GM12875 (cell line): ENCODE results near the gene SAYSD1.

Source experiments
- H3K4me3 ChIP-seq: one replicate; pipeline ENCODE4 v1.5.1; 2011; ENCODE audit warnings: low read depth, low read length, control low read depth
- TF ChIP-seq, protein P1 (sequence below): IDR thresholded peaks from 2 replicates; pipeline ENCODE4 v1.5.1; 2011; ENCODE audit warnings: low read depth, mild to moderate bottlenecking, control low read depth, inconsistent platforms, low read length, moderate library complexity, borderline replicate concordance; ENCODE audit not compliant: insufficient read depth

SAYSD1 gene, protein sequence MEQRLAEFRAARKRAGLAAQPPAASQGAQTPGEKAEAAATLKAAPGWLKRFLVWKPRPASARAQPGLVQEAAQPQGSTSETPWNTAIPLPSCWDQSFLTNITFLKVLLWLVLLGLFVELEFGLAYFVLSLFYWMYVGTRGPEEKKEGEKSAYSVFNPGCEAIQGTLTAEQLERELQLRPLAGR

DNA sequence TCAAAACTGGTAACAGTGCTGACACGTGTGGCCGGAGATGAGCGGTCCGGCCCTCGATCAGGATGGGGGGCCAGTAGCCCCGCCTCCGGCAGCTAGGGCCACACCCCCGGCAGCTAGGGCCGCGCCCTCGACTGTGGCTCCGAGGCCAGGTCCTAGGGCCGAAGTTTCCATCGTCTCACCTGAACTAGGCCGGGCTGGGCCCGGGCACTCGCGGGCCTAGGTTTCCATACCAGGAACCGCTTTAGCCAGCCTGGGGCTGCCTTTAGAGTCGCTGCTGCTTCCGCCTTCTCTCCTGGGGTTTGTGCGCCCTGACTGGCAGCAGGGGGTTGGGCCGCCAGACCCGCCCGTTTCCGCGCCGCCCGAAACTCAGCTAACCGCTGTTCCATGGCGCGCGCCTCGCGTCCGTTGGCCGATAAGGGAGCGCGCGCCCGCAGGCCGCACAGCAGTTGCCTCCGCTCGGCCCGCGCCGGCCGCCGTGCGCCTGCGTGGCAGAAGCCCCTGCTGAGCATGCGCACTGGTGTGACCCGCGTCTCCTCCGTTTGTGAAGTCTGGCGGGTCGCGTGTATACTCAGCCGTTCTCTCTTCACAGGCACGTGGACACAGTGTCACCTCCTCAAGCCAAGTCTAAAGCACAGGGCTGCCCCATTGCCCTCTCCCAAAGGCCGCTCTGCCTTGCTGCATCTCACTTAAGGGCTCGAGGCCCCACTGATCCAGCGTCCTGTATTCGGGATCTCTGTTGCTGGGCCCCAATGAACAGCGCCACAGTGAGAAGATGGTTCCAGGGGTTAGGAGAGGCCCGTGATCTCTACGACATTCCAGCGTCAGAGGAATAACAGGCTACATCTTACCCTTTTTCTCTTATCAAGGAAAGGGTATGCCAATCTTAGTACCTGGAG is at the start of gene SAYSD1:
TSS of gene SAYSD1 (minus strand) at position 483 of the 896 bp plus-strand sequence. CDS start at position 386, 97 bp downstream.
- TF ChIP-seq, protein P1, sequence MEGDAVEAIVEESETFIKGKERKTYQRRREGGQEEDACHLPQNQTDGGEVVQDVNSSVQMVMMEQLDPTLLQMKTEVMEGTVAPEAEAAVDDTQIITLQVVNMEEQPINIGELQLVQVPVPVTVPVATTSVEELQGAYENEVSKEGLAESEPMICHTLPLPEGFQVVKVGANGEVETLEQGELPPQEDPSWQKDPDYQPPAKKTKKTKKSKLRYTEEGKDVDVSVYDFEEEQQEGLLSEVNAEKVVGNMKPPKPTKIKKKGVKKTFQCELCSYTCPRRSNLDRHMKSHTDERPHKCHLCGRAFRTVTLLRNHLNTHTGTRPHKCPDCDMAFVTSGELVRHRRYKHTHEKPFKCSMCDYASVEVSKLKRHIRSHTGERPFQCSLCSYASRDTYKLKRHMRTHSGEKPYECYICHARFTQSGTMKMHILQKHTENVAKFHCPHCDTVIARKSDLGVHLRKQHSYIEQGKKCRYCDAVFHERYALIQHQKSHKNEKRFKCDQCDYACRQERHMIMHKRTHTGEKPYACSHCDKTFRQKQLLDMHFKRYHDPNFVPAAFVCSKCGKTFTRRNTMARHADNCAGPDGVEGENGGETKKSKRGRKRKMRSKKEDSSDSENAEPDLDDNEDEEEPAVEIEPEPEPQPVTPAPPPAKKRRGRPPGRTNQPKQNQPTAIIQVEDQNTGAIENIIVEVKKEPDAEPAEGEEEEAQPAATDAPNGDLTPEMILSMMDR: no peak
- peak within 1 kb of the TSS; percentile 65 for H3K4me3 ChIP-seq

DNA sequence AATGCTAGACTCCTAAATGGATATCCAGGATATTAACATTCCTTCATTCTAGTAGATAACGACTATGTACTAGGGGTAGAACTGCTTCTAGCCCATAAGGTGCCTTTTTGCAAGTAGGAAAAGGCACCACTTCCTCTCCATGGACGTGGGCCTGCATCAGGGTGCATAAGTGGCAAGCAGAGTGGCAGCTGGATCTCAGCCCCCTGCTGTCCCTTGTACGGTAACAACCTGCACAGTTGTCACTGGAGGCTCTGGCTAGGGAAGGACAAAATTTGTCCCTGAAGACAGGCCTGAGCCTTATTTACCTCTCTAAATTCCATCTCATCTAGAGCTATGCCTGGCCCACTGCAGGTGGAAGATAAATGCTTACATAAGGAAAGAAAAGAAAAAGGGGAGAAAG is 42.5 kb upstream of the SAYSD1 start:
- H3K4me3 ChIP-seq: no peak overlapping the region
- TF ChIP-seq, protein P1: no peak

DNA sequence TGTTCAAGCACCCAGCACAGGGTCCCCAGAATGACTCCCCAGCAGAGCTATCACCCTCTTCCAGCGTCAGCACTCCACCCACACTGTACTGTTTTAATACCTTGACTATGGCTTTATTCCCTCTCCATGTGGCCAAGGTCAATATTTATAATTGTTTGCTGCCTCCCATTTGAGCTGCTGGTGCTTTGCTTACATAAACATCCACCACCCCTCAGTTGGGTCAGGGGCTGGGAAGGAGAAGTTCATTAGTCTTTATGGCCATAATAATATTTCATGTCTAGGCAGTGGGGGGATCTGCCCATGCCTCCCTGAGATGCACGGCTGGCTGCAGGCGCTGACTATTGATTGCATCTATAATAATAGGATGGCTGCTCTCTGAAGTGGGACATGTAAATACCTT is 41.8 kb upstream of the SAYSD1 start:
- TF ChIP-seq, protein P1: no peak
- H3K4me3 ChIP-seq: no peak overlapping the region

DNA sequence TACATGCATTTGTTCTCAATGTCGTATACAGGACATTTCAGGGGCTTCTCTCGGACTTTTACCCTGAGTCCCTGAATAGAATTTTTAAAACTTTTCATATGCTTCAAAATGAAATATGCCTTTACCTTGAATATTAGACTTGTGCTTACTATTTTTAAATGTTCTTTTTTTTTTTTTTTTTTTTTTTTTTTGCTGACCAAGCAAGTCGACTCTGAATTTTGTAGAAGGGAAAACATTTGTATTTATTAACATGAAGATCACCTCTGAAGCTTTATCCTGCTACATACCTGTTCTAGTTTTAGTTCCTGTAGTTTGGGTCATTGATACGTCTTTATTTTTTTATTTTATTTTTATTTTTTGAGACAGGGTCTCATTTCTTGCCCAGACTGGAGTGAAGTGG is 39.7 kb upstream of the SAYSD1 start:
- TF ChIP-seq, protein P1: no peak
- H3K4me3 ChIP-seq: no peak overlapping the region

DNA sequence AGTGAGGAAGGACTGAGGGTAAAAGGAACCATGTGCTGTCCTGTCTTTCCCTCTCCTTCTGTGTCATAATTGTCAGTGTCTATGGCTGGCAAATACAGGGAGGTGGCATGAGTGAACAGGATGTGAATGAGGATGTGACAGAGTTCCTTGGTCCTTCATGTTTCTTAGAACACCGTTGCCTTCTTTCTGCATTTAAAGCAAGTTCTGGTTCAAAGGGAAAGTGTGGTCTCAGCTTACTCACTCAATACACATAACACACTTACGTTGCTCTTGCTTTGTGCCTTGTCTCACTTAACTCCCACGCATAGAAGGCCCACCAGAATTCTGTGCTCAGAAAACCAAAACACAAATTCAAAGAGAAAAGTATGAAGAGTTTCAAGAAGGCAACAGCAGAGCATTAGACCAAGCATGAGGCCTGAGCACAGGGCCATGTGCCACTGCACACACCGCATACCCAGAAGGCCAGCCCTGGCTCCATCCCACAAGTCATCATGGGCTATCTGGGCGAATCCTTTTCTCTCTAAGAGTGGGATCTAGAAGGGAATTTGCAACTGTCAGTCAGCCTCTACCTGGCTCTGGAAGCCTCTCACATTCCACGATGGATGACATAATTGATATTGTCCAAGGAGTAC is 38.9 kb upstream of the SAYSD1 start:
- no peak overlapping the region for H3K4me3 ChIP-seq
- TF ChIP-seq, protein P1: no peak

DNA sequence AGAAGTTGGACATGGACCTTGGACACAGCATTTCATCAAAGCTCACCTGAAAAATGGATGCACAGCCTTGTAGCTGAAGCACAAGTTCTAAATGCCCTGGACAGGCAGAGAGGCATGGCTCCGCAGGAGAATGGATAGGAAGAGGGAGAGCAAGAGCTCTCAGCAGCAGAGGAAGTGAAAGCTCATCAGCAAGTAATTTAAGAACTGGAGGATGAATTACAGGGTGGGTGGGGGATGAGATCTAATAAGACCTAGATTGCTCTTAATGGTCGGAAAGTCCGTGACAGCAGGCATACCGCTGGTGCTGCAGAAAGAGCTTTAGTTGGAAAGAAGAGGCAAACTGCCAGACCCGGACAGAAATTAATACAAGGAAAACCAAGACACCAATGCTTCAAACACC is 37.3 kb upstream of the SAYSD1 start:
- TF ChIP-seq, protein P1: no peak
- no peak overlapping the region for H3K4me3 ChIP-seq
